ENCODE results near the gene ANKRD13D.

GRCh38 chr11:67247946-67248550 lies 41.1 kb upstream of the ANKRD13D start:
- TF ChIP-seq CTCF (IDR thresholded peaks at IDR 0.05; ENCODE audit: insufficient read depth, low read depth, low read length) (no peak), EZH2 (IDR thresholded peaks at IDR 0.05; ENCODE audit: insufficient read depth, low read length) (no peak)

Data from astrocyte (in vitro differentiated cells and primary cell).